Measurements from ENCODE around the gene RNF144B. TPM values are rescaled to one million over a fixed set of nuclear protein-coding genes. Genes with fewer than 3 reads are reported as not detected.

RNF144B gene
- total RNA-seq, 2 donors from 2014 or later = 1.4 to 1.5 TPM

DNA sequence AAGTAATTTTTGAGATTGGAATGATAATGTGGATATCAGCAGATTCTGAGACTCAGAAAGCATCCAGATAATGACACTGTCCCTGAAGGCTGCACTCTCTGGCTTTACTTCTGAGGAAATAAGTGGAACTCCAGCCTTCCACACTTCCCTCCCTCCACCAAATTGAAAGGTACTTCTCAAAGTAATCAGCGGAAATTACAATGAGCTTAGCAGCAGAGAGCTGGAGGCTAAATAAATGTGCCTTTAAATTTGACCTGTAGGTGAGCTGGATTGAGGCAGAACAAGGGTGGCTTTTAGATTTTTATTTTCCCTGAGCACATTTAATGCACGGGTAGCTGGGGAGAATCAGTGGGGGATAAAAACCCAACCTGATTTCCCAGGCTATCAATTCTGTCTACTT is 39.3 kb upstream of the RNF144B start:
- Mint-ChIP-seq H3K27ac (no peak overlapping the region), H3K27me3 (ENCODE audit: insufficient read depth) (no peaks in the 10 kb centered on the region), H3K4me1 (no peaks in the 10 kb centered on the region), H3K9me3 (no peaks in the 10 kb centered on the region), H3K4me3 (no peak overlapping the region), H3K36me3 (ENCODE audit: low read depth) (no peaks in the 10 kb centered on the region)
- Histone ChIP-seq H3K4me3 (ENCODE audit: low read length) (no peak overlapping the region), H3K9me3 (ENCODE audit: control insufficient read depth, low read length) (no peaks in the 10 kb centered on the region), H3K9ac (ENCODE audit: extremely low read depth, low read length, poor library complexity, severe bottlenecking) (no peak overlapping the region), H3K27me3 (ENCODE audit: control insufficient read depth, insufficient read depth, low read length, poor library complexity, severe bottlenecking) (peaks cover 9% of the 10 kb centered on the region), H3K36me3 (ENCODE audit: control insufficient read depth, insufficient read depth, low read length) (no peaks in the 10 kb centered on the region), H3K4me1 (ENCODE audit: control insufficient read depth, insufficient read depth, low read length) (no peaks in the 10 kb centered on the region), H3K27ac (ENCODE audit: low read depth, low read length) (no peak overlapping the region)
- 47 to 86% methylated on average over 1 to 2 of the region's 2 CpGs for WGBS, 2 experiments (ENCODE audit: insufficient coverage in 1 of 2, insufficient read length in 1 of 2)
- no peak for DNase-seq
- no peak for TF ChIP-seq CTCF (conservative IDR thresholded peaks at IDR 0.05)

DNA sequence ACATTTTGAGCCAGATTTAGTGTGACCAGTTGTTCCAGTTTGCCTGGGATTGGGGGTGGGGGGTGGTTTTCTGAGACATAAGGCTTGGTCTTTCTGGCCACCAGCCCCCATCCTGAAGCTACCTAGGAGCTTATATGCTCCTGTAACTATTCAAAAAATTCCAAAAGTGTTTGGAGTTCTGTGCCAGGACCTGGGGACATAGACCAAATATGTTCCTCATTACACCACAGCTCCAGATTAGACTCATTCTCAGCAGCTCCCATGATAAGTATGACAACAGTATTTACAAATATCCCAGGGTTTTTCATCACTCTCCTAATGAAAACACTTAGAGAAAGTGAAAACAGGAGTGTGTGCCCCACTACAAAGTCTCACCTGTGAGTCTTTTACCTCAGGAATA is 37.8 kb upstream of the RNF144B start:
- no peak for DNase-seq
- H3K36me3 Mint-ChIP-seq (ENCODE audit: low read depth) = no peaks in the 10 kb centered on the region
- H3K4me1 Mint-ChIP-seq = no peaks in the 10 kb centered on the region
- H3K27ac Mint-ChIP-seq = no peak overlapping the region
- H3K4me3 Mint-ChIP-seq = no peak overlapping the region
- H3K27me3 Mint-ChIP-seq (ENCODE audit: insufficient read depth) = no peaks in the 10 kb centered on the region
- H3K4me3 ChIP-seq (ENCODE audit: low read length) = no peak overlapping the region
- no peaks in the 10 kb centered on the region for H3K9me3 Mint-ChIP-seq
- no peaks in the 10 kb centered on the region for H3K4me1 ChIP-seq (ENCODE audit: control insufficient read depth, insufficient read depth, low read length)
- H3K27ac ChIP-seq (ENCODE audit: low read depth, low read length) = no peak overlapping the region
- H3K9me3 ChIP-seq (ENCODE audit: control insufficient read depth, low read length) = no peaks in the 10 kb centered on the region
- H3K9ac ChIP-seq (ENCODE audit: extremely low read depth, low read length, poor library complexity, severe bottlenecking) = no peak overlapping the region
- H3K36me3 ChIP-seq (ENCODE audit: control insufficient read depth, insufficient read depth, low read length) = no peaks in the 10 kb centered on the region
- H3K27me3 ChIP-seq (ENCODE audit: control insufficient read depth, insufficient read depth, low read length, poor library complexity, severe bottlenecking) = peaks cover 9% of the 10 kb centered on the region
- TF ChIP-seq CTCF (conservative IDR thresholded peaks at IDR 0.05) = no peak

DNA sequence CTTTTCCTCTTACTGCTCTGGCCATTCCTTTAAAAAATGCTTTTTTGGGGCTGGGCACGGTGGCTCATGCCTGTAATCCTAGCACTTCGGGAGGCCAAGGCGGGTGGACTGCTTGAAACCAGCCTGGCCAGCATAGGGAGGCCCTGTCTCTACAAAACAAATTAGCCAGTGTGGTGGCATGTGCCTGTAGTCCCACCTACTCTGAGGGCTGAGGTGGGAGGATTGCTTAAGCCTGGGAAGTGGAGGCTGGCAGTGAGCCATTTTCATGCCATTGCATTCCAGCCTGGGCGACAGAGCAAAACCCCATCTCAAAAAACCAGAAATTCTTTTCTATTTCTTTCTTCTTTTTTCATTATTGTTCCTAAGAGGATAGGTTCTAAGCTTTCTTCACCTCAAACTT is 36.9 kb upstream of the RNF144B start:
- H3K27ac Mint-ChIP-seq = no peak overlapping the region
- no peaks in the 10 kb centered on the region for H3K36me3 ChIP-seq (ENCODE audit: control insufficient read depth, insufficient read depth, low read length)
- H3K9ac ChIP-seq (ENCODE audit: extremely low read depth, low read length, poor library complexity, severe bottlenecking) = no peak overlapping the region
- H3K4me1 ChIP-seq (ENCODE audit: control insufficient read depth, insufficient read depth, low read length) = no peaks in the 10 kb centered on the region
- peaks cover 9% of the 10 kb centered on the region for H3K27me3 ChIP-seq (ENCODE audit: control insufficient read depth, insufficient read depth, low read length, poor library complexity, severe bottlenecking)
- no peak for DNase-seq
- no peak for TF ChIP-seq CTCF (conservative IDR thresholded peaks at IDR 0.05)
- no peak overlapping the region for H3K4me3 Mint-ChIP-seq
- no peak overlapping the region for H3K4me3 ChIP-seq (ENCODE audit: low read length)
- no peaks in the 10 kb centered on the region for H3K27me3 Mint-ChIP-seq (ENCODE audit: insufficient read depth)
- no peaks in the 10 kb centered on the region for H3K9me3 ChIP-seq (ENCODE audit: control insufficient read depth, low read length)
- H3K27ac ChIP-seq (ENCODE audit: low read depth, low read length) = no peak overlapping the region
- 90 to 92% methylated on average over 4 of the region's 4 CpGs for WGBS, 2 experiments (ENCODE audit: insufficient coverage in 1 of 2, insufficient read length in 1 of 2)
- no peaks in the 10 kb centered on the region for H3K36me3 Mint-ChIP-seq (ENCODE audit: low read depth)
- no peaks in the 10 kb centered on the region for H3K4me1 Mint-ChIP-seq
- no peaks in the 10 kb centered on the region for H3K9me3 Mint-ChIP-seq

Measured in endodermal cell (in vitro differentiated cells).